PFSK-1 (cell line): ENCODE results near the gene FBLN2.

ENCODE experiments used
- FOXP2 ChIP-seq: optimal IDR thresholded peaks from 2 replicates; pipeline ENCODE3; 2011; ENCODE audit warnings: borderline replicate concordance, control low read depth, inconsistent platforms; ENCODE audit not compliant: insufficient read depth; ENCODE audit errors: extremely low read length, extremely low read depth
- POLR2AphosphoS5 ChIP-seq: IDR thresholded peaks from 2 replicates; pipeline ENCODE4 v1.6.1; 2012; ENCODE audit warnings: low read depth, mild to moderate bottlenecking, control low read depth, low read length, moderate library complexity
- REST ChIP-seq, 2 experiments: IDR thresholded peaks; 2 replicates each; pipeline versions ENCODE4 v1.6.1 to v1.8.0; 2011 to 2012; ENCODE audit warnings: low read depth in 2 of 2, low read length in 2 of 2, control low read depth in 1 of 2, inconsistent platforms in 1 of 2, mild to moderate bottlenecking in 1 of 2, moderate library complexity in 1 of 2; ENCODE audit not compliant: insufficient read depth in 1 of 2
- SIN3A ChIP-seq: IDR thresholded peaks from 2 replicates; pipeline ENCODE4 v1.6.1; 2012; ENCODE audit warnings: mild to moderate bottlenecking, low read length, moderate library complexity, borderline replicate concordance; ENCODE audit not compliant: insufficient read depth
- TAF1 ChIP-seq: IDR thresholded peaks from 2 replicates; pipeline ENCODE4 v1.6.1; 2012; ENCODE audit warnings: low read length, control low read depth, borderline replicate concordance; ENCODE audit not compliant: insufficient read depth

- no peak for TF ChIP-seq REST (IDR thresholded peaks at IDR 0.05; ENCODE audit: insufficient read depth in 1 of 2, low read depth in 2 of 2, low read length in 2 of 2)
- no peak for TF ChIP-seq SIN3A
- TF ChIP-seq TAF1, result no peak
- TF ChIP-seq POLR2AphosphoS5, result no peak
- no peak for TF ChIP-seq FOXP2
Measured at GRCh38 chr3:13605555-13605954, 56.6 kb downstream of the FBLN2 start.
